PC-3 (cell line): ENCODE measurements around the gene TRAPPC3L.

ENCODE experiments used
- EZH2 ChIP-seq: fragments of 300-600 bp; sonication (generic); IDR thresholded peaks from one replicate; pipeline ENCODE4 v1.6.1; 2017; ENCODE audit warnings: antibody characterized with exemption, mild to moderate bottlenecking, low read length; ENCODE audit not compliant: unreplicated experiment
- EZH2phosphoT487 ChIP-seq: fragments of 300-600 bp; sonication (generic); IDR thresholded peaks from 2 replicates; pipeline ENCODE4 v1.6.1; 2018; ENCODE audit warnings: mild to moderate bottlenecking, antibody characterized with exemption, low read length, borderline replicate concordance
- TF ChIP-seq, protein P1 (sequence below): fragments of 300-600 bp; sonication (generic); conservative IDR thresholded peaks from 2 replicates; pipeline ENCODE4 v1.5.1; 2017; ENCODE audit warnings: antibody characterized with exemption, low read depth, mild to moderate bottlenecking, low read length

DNA sequence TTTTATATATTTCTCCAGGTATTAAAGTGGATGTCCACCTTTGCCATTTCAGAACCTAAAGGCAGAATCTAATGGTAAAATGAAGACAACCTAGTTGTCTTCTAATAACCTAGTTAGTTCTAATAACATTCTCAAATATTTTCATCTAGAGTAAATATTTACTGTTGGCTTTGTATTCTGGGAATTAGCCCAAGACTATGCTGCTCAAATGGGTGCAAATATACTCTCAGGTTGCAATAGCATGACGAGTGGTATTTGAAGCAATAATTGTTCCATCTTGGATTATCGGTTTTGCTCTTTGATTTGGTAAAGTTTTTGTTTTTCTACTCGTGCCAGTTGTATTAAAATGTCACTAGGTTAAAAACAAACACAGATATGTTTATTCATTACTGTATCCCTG lies 49.8 kb upstream of the TRAPPC3L start:
- TF ChIP-seq, protein P1, sequence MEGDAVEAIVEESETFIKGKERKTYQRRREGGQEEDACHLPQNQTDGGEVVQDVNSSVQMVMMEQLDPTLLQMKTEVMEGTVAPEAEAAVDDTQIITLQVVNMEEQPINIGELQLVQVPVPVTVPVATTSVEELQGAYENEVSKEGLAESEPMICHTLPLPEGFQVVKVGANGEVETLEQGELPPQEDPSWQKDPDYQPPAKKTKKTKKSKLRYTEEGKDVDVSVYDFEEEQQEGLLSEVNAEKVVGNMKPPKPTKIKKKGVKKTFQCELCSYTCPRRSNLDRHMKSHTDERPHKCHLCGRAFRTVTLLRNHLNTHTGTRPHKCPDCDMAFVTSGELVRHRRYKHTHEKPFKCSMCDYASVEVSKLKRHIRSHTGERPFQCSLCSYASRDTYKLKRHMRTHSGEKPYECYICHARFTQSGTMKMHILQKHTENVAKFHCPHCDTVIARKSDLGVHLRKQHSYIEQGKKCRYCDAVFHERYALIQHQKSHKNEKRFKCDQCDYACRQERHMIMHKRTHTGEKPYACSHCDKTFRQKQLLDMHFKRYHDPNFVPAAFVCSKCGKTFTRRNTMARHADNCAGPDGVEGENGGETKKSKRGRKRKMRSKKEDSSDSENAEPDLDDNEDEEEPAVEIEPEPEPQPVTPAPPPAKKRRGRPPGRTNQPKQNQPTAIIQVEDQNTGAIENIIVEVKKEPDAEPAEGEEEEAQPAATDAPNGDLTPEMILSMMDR, result no peak
- TF ChIP-seq EZH2 (no peak), EZH2phosphoT487 (no peak)
